ENCODE results near the gene PRKAG2. TPM values are rescaled to one million over a fixed set of nuclear protein-coding genes. Genes with fewer than 3 reads are reported as not detected.

Gene PRKAG2
- total and polyA plus RNA-seq, 5 experiments from 2014 or later = 29.5 to 63.5 (median 34.1) TPM

DNA sequence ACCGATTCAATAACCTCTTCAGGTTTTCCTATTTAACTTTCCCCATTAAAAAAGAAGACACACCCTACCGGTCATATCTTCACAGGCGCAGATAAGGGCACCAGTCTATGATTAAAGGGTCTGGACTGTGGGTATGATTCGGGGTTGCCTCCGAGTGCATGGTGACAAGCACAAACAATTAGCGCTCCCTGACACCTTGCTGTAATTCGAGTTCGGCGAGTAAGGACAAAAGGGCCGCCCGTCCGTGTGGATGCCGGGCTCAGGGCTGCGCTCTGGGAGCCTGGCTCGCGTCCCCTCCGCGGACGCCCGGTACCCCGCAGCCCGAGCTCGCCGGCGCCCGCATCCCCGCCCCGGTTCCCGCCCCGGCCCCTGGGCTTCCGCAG, 245.4 kb downstream of the PRKAG2 start:
- Mint-ChIP-seq H3K4me1 (peaks cover 20 to 42% (median 40%) of the 10 kb centered on the region in 4 donors), H3K36me3 (peaks cover 0 to 9% (median 0%) of the 10 kb centered on the region in 3 donors), H3K4me3 (peak overlapping the region; percentile 73 to 93 (median 86)), H3K9me3 (peaks cover 0 to 4% (median 0%) of the 10 kb centered on the region in 9 donors), H3K27me3 (no peaks in the 10 kb centered on the region), H3K27ac (peak overlapping the region; percentile 61 to 92 (median 88))
- DNase-seq = peak in 2 of 10 donors; percentile 1 to 3
- peak; percentile 3 to 31 for ATAC-seq
- POLR2A ChIA-PET = interaction anchor here (0.5 to 3.1 kb wide), 7 partner anchors 9 to 304 kb away, joined by 3 to 21 read pairs (median 8); partner anchors contain the start of genes PRKAG2 and RHEB

DNA sequence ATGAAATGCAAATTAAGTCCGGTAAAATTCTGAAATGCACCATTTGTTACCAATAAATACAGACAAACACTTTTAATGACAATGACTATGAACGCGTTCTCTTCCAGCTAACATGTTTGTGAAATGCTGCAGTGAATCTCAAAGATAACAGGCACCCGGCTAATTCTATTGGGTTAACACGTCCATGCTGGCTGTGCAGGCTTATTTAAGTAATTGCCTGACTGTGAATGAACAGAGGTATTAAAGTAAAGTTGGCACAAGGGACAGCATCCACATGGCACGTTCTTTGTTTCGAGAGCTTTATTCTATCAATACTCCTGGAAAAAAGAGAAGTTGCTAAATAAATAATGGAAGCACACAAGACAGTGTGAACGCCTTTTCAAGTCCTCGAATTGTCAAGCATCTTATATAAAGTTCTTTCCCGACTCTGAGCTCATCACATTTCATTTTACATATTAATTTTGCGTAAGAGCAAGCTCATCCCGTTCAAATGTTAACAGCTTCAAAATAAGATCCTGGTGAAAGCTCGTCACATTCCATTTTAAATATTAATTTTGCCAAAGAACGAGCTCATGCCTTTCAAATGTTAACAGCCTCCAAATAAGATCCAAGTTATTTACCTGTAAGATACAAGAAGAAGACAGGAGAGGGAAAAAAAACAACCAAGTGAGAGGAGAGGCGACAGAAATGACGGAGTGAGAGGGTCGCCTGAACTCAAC, 245.9 kb downstream of the PRKAG2 start:
- H3K9me3 Mint-ChIP-seq = peaks cover 0 to 4% (median 0%) of the 10 kb centered on the region in 9 donors
- ATAC-seq (no peak), DNase-seq (peak in 1 of 10 donors; percentile 13)
- H3K4me1 Mint-ChIP-seq = peaks cover 25 to 47% (median 46%) of the 10 kb centered on the region in 4 donors
- peak overlapping the region; percentile 61 to 92 (median 88) for H3K27ac Mint-ChIP-seq
- POLR2A ChIA-PET = interaction anchor here (2.1 to 3.1 kb wide), 2 partner anchors 111 to 244 kb away, joined by 7 to 21 read pairs; partner anchors contain the start of gene RHEB
- H3K27me3 Mint-ChIP-seq = no peaks in the 10 kb centered on the region
- H3K4me3 Mint-ChIP-seq = peak overlapping the region; percentile 73 to 93 (median 86)
- H3K36me3 Mint-ChIP-seq = peaks cover 0 to 9% (median 0%) of the 10 kb centered on the region in 3 donors

DNA sequence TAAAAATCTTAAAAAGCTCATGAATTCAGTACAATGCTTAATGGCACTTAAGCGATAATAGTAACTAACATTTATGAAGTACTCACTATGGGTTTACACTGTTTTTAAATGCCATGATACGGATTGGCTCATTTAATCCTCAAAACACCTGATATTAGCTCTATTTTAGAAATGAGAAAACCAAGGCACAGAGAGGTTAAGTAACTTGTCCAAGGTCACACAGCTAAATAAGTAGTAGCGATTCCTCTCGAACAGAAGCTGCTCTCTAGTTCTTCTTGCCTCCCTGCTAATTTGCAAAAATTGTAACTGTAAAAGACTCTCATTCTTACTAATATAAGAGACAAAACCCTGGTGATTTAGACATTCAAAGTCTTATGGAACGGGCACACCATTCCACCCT, 246.6 kb downstream of the PRKAG2 start:
- Mint-ChIP-seq H3K9me3 (peaks cover 0 to 4% (median 0%) of the 10 kb centered on the region in 9 donors), H3K4me1 (peaks cover 29 to 53% (median 51%) of the 10 kb centered on the region in 4 donors), H3K27me3 (no peaks in the 10 kb centered on the region), H3K27ac (peak overlapping the region in 1 of 10 donors; percentile 34), H3K36me3 (peaks cover 0 to 13% (median 0%) of the 10 kb centered on the region in 3 donors), H3K4me3 (peak overlapping the region in 8 of 10 donors; percentile 65 to 93 (median 86))
- DNase-seq (no peak), ATAC-seq (no peak)
- POLR2A ChIA-PET = interaction anchor here (0.6 to 3.1 kb wide), 2 partner anchors 110 to 130 kb away, joined by 3 to 21 read pairs; partner anchors contain the start of gene RHEB

DNA sequence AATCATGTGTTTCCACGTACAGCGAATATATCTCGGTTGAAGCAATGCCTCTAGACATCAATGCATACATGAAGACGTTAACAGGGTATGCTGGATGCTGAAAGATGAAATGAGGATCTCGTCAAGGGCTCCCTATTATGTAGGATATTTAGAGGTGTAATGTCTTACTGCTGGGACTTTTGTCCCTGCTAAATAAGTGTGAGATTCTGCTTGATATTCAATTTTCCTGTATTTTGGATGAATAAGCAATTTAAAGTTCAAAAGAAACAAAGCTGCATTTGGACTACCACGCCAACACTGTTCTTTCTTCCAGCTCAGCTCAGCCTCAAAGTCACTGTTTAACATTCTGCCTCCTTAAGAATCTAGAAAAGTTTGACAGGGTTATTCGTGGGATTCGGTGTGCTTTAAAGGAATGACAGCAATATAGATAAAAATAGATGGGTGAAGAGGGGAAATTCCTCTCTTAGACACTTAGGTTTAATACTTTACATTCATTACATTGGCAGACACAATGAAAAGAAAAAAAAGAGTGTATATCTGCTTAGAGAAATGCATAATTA, 247.1 kb downstream of the PRKAG2 start:
- H3K4me1 Mint-ChIP-seq = peaks cover 35 to 59% (median 56%) of the 10 kb centered on the region in 4 donors
- peaks cover 0 to 16% (median 0%) of the 10 kb centered on the region in 3 donors for H3K36me3 Mint-ChIP-seq
- no peaks in the 10 kb centered on the region for H3K27me3 Mint-ChIP-seq
- peak overlapping the region in 2 of 10 donors; percentile 3 to 13 for H3K27ac Mint-ChIP-seq
- peaks cover 0 to 4% (median 0%) of the 10 kb centered on the region in 9 donors for H3K9me3 Mint-ChIP-seq
- H3K4me3 Mint-ChIP-seq = peak overlapping the region in 1 of 10 donors; percentile 9
- DNase-seq (no peak), ATAC-seq (no peak)
- POLR2A ChIA-PET = interaction anchor here (0.6 kb wide), 1 partner anchor 131 kb away, joined by 3 read pairs; no protein-coding TSS in a partner anchor

DNA sequence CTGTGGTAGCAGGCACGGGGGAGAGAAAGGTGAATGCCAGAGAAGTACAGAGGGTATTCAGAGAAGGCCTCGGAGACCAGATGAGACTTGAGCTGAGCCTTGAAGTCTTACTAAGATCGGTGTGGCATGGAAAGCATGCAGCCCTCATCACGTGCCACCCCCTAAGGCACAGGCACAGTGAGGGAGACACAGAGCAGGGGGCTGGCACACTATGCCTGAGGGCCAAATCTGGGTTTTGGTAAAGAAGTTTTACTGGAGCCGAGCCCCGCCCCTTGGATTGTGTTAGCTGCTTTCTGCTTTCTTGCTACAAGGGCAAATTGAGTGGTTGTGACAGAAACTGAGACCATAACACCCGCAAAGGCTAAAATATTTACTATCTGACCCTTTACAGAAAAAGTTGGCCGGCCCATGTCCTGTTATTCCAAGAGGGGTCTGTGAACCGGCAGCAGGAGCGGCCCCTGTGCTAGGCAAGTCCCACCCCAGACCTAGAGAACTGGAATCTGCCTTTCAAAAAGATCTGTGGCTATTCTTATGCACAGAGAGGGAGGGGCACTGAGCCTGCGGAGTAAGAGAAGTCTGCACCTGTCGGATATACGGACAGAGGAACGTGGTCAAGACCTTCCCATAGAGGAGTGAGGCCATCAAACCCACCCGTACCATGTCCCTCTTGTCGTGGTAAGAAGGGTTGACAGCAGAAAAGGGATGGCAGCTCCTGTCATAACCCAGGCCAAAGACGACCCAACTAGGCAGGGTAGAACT, 247.9 kb downstream of the PRKAG2 start:
- no peaks in the 10 kb centered on the region for H3K27me3 Mint-ChIP-seq
- H3K36me3 Mint-ChIP-seq = peaks cover 0 to 16% (median 0%) of the 10 kb centered on the region in 3 donors
- POLR2A ChIA-PET = no interaction called here
- H3K9me3 Mint-ChIP-seq = peaks cover 0 to 4% (median 0%) of the 10 kb centered on the region in 9 donors
- peak overlapping the region in 2 of 10 donors; percentile 3 to 60 for H3K27ac Mint-ChIP-seq
- ATAC-seq = no peak
- no peak for DNase-seq
- H3K4me1 Mint-ChIP-seq = peaks cover 40 to 65% (median 62%) of the 10 kb centered on the region in 4 donors
- no peak overlapping the region for H3K4me3 Mint-ChIP-seq

DNA sequence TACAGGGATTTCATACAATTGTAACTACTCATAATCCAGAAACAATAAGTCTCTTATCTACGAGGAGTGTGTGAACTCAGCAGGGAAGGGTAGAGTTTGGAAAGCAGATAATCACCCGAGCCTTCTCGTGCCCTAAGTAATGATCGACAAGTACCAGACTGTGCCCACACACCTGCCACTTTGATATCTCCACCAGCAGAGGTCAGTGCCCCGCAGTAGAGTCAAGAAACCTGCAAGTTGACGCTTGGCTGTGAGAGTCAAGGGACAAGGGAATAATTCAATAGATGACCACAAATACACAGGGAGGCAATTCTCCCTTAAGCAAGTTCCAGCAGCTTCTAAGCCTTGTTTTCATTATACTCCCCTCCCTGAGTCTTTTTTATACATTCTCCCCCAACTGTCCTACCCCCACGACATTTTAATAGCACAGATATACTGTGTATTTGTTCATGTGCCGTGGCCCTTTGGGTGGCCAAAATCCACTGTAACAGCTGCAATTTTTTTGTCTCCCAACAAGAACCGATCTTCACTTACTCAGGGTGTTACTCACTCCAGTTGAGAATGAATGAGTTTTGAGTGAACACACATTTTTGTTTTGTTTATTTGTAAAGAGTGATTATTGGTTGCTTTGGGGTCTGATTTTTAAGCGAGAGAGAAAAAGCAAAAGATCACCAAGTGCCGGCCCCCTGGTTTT, 250.3 kb downstream of the PRKAG2 start:
- Mint-ChIP-seq H3K27ac (peak overlapping the region in 2 of 10 donors; percentile 10 to 12), H3K36me3 (peaks cover 0 to 23% (median 0%) of the 10 kb centered on the region in 3 donors), H3K27me3 (no peaks in the 10 kb centered on the region), H3K9me3 (peaks cover 0 to 2% (median 0%) of the 10 kb centered on the region in 9 donors), H3K4me3 (no peak overlapping the region), H3K4me1 (peaks cover 40 to 72% (median 59%) of the 10 kb centered on the region in 4 donors)
- POLR2A ChIA-PET = no interaction called here
- peak; percentile 68 to 76 for ATAC-seq
- peak in 9 of 10 donors; percentile 10 to 73 (median 36) for DNase-seq

DNA sequence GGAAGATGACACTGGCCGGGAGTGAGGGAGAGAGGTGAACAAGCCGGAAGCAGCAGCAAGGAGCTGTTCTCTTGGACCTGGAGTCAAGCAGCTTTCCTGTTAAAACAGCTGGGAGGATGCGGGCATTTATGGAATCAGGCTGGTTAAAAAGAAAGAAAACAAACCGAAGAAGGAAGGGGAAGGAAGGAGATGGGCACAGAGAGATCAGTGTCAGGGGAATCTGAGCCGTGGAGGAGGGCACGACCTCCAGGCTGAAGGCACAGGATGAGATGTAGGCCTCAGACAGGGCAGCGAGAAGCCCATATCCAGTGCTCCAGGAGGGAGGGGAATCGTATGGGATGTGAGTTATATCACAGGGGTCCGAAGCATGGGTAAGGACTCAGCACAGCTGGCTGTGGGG, 251.3 kb downstream of the PRKAG2 start:
- Mint-ChIP-seq H3K27me3 (no peaks in the 10 kb centered on the region), H3K9me3 (peaks cover 0 to 2% (median 0%) of the 10 kb centered on the region in 9 donors), H3K27ac (peak overlapping the region in 3 of 10 donors; percentile 28 to 72 (median 53)), H3K4me3 (no peak overlapping the region), H3K4me1 (peaks cover 35 to 65% (median 51%) of the 10 kb centered on the region in 4 donors), H3K36me3 (peaks cover 0 to 29% (median 0%) of the 10 kb centered on the region in 3 donors)
- POLR2A ChIA-PET = no interaction called here
- ATAC-seq (no peak), DNase-seq (no peak)

DNA sequence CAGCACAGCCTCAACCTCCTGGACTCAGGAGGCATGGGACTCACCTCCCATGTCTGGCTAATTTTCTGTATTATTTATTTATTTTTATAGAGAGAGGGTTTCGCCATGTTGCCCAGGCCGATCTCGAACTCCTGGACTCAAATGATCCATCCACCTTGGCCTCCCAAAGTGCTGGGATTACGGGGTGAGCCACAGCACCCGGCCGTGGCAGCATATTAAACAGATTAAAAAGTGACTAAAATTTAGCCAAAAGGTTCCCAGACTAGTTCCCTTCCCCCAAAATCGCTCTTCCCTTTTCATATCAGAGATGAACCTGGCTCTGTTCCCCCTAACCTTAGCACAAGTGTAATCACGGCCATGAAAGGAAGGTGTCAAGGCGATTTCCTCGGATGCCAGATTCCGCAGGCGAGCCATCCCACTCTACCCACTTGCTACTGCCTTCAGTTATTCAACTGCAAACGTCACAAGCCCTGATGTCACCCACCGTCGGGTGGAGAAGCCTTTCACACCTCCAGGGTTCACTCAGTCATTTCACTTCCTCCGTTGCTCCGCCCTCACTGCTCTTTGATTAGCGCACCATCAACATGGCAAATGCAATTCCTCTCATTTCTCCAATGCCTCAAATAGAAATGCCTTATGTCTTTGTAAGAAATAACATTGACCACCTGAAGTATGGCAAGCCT, 252.5 kb downstream of the PRKAG2 start:
- H3K9me3 Mint-ChIP-seq = peaks cover 0 to 2% (median 0%) of the 10 kb centered on the region in 9 donors
- H3K27me3 Mint-ChIP-seq = no peaks in the 10 kb centered on the region
- POLR2A ChIA-PET = interaction anchor here (0.7 kb wide), 1 partner anchor 81 kb away, joined by 4 read pairs; no protein-coding TSS in a partner anchor
- DNase-seq (no peak), ATAC-seq (no peak)
- peaks cover 33 to 53% (median 45%) of the 10 kb centered on the region in 4 donors for H3K4me1 Mint-ChIP-seq
- H3K4me3 Mint-ChIP-seq = no peak overlapping the region
- peaks cover 0 to 36% (median 0%) of the 10 kb centered on the region in 3 donors for H3K36me3 Mint-ChIP-seq
- H3K27ac Mint-ChIP-seq = peak overlapping the region in 2 of 10 donors; percentile 15 to 72

DNA sequence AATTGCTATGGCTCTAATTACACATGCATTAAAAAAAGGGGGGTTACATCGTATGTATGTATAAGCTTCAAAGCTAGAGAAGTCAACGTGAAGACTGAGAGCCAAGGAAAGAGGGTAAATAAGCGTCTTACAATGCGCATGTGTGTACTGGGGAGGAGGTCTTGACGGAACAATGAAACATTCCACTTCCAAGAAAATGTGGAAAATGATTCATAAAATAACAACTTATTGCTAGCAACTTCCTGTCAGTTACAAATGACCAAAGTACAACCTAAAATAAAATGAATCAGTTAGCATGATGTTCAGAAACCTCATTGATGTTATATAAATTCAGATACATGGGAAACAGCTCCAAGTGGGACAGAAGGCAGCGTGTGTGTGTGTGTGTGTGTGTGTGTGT, 253.1 kb downstream of the PRKAG2 start:
- Mint-ChIP-seq H3K27me3 (no peaks in the 10 kb centered on the region), H3K4me3 (no peak overlapping the region), H3K36me3 (peaks cover 0 to 37% (median 0%) of the 10 kb centered on the region in 3 donors), H3K4me1 (peaks cover 34 to 50% (median 40%) of the 10 kb centered on the region in 4 donors), H3K27ac (no peak overlapping the region), H3K9me3 (peaks cover 0 to 2% (median 0%) of the 10 kb centered on the region in 9 donors)
- no peak for ATAC-seq
- POLR2A ChIA-PET = interaction anchor here (3.0 kb wide), 1 partner anchor 9 kb away, joined by 9 read pairs; no protein-coding TSS in a partner anchor
- DNase-seq = no peak

DNA sequence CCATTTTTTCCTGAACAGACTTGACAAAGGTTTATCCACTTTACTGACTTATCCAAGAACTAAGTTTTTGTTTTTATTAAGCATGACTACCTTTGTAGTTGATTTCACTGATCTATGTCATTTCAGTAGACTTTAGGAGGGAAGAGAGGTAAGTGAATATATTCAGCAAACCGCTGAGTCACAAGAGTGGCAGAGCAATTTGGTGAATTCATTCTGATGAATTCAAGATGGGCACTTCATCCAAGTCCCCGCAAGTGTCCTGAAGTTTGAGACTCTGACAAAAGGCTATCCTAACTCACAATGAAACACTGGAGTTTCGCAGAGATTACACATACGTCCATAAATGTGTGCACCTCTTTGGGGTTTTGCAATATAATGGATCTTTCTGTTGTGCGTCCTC, 255.0 kb downstream of the PRKAG2 start:
- POLR2A ChIA-PET = interaction anchor here (3.0 kb wide), 1 partner anchor 10 kb away, joined by 9 read pairs; no protein-coding TSS in a partner anchor
- H3K27me3 Mint-ChIP-seq = no peaks in the 10 kb centered on the region
- peaks cover 31 to 42% (median 35%) of the 10 kb centered on the region in 4 donors for H3K4me1 Mint-ChIP-seq
- peaks cover 0 to 34% (median 0%) of the 10 kb centered on the region in 3 donors for H3K36me3 Mint-ChIP-seq
- no peak overlapping the region for H3K27ac Mint-ChIP-seq
- no peak for ATAC-seq
- no peak for DNase-seq
- H3K4me3 Mint-ChIP-seq = no peak overlapping the region
- peaks cover 0 to 2% (median 0%) of the 10 kb centered on the region in 9 donors for H3K9me3 Mint-ChIP-seq
